ENCODE data around the gene SLC17A1. TPM values are rescaled to one million over a fixed set of nuclear protein-coding genes. Genes with fewer than 3 reads are reported as not detected.

SLC17A1 gene
- total and polyA plus RNA-seq, 2 donors (not counting 3 experiments of a cell fraction or from before 2014, with no cell fraction given), result not detected

DNA sequence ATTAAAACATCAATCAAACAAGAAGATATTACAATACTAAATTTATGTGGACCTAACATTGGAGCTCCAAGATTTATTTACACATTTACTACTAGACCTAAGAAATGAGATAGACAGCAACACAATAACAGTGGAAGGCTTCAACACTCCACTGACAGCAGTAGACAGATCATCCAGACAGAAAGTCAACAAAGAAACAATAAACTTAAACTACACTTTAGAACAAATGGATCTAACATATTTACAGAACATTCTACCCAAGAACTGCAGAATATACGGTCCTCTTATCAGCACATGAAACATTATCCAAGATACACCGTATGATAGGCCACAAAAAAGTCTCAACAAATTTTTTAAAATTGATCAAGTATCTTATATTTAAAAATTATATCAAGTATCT, 27.0 kb downstream of the SLC17A1 start:
- dilution Hi-C loops (cut with MboI; ENCODE audit: extremely low pct_ligation_motif_present, low sequenced_read_pairs), result no loop called here
- Histone ChIP-seq H3K9me1 (replicated peaks; ENCODE audit: control insufficient read depth, extremely low read depth, insufficient read depth, low read length) (no peaks in the 10 kb centered on the region), H3K79me2 (ENCODE audit: control insufficient read depth, insufficient read depth, low read length) (no peaks in the 10 kb centered on the region), H4K20me1 (replicated peaks; ENCODE audit: control insufficient read depth, extremely low read depth, insufficient read depth, low read length) (no peaks in the 10 kb centered on the region), H3K9ac (replicated peaks; ENCODE audit: extremely low read depth, insufficient read depth, low read length) (no peak overlapping the region), H3K4me3 (replicated peaks in 1 of 3; ENCODE audit: insufficient read depth in 1 of 3, low read depth in 1 of 3, low read length in 3 of 3) (no peak overlapping the region), H3K4me1 (ENCODE audit: control insufficient read depth, extremely low read depth, insufficient read depth, low read length) (no peaks in the 10 kb centered on the region), H3K9me3 (replicated peaks; ENCODE audit: control insufficient read depth, insufficient read depth, low read length) (no peaks in the 10 kb centered on the region), H3K36me3 (ENCODE audit: control insufficient read depth in 2 of 2, extremely low read depth in 1 of 2, insufficient read depth in 2 of 2, low read length in 2 of 2) (no peaks in the 10 kb centered on the region), H3K4me2 (ENCODE audit: insufficient read depth, low read length) (no peak overlapping the region), H2AFZ (ENCODE audit: low read depth, low read length) (no peak overlapping the region), H3K27ac (ENCODE audit: insufficient read depth, low read depth, low read length) (no peak overlapping the region), H3K27me3 (ENCODE audit: control insufficient read depth in 2 of 2, insufficient read depth in 2 of 2, low read length in 2 of 2) (peaks cover 0 to 2% of the 10 kb centered on the region in 2 experiments)
- intact Hi-C loops (cut with micrococcal nuclease), result no loop called here
- POLR2A ChIA-PET, result no interaction called here
- no peak for TF ChIP-seq MYC (IDR thresholded peaks at IDR 0.05; ENCODE audit: low read depth, low read length)
- TF ChIP-seq POLR2AphosphoS5 (IDR thresholded peaks at IDR 0.05; ENCODE audit: insufficient read depth, low read depth, low read length), result no peak
- no peak for FAIRE-seq
- DNase-seq (ENCODE audit: low read depth, low spot score), result no peak
- CTCF ChIA-PET, result no interaction called here
- BruUV-seq (replicated peaks), result no TSS peak

GRCh38 chr6:25801436-25801835, 30.4 kb downstream of the SLC17A1 start:
- peaks cover 0 to 2% of the 10 kb centered on the region in 2 experiments for H3K27me3 ChIP-seq (ENCODE audit: control insufficient read depth in 2 of 2, insufficient read depth in 2 of 2, low read length in 2 of 2)
- no peaks in the 10 kb centered on the region for H3K9me3 ChIP-seq (replicated peaks; ENCODE audit: control insufficient read depth, insufficient read depth, low read length)
- no peaks in the 10 kb centered on the region for H3K9me1 ChIP-seq (replicated peaks; ENCODE audit: control insufficient read depth, extremely low read depth, insufficient read depth, low read length)
- no peak overlapping the region for H3K4me3 ChIP-seq (replicated peaks in 1 of 3; ENCODE audit: insufficient read depth in 1 of 3, low read depth in 1 of 3, low read length in 3 of 3)
- no peaks in the 10 kb centered on the region for H3K4me1 ChIP-seq (ENCODE audit: control insufficient read depth, extremely low read depth, insufficient read depth, low read length)
- dilution Hi-C loops (cut with MboI; ENCODE audit: extremely low pct_ligation_motif_present, low sequenced_read_pairs) (no loop called here), intact Hi-C loops (cut with micrococcal nuclease) (no loop called here)
- no TSS peak for BruUV-seq (replicated peaks)
- H3K4me2 ChIP-seq (ENCODE audit: insufficient read depth, low read length), result no peak overlapping the region
- H4K20me1 ChIP-seq (replicated peaks; ENCODE audit: control insufficient read depth, extremely low read depth, insufficient read depth, low read length), result no peaks in the 10 kb centered on the region
- no peaks in the 10 kb centered on the region for H3K79me2 ChIP-seq (ENCODE audit: control insufficient read depth, insufficient read depth, low read length)
- no peak overlapping the region for H3K9ac ChIP-seq (replicated peaks; ENCODE audit: extremely low read depth, insufficient read depth, low read length)
- H2AFZ ChIP-seq (ENCODE audit: low read depth, low read length), result no peak overlapping the region
- CTCF ChIA-PET, result no interaction called here
- DNase-seq (ENCODE audit: low read depth, low spot score) (no peak), FAIRE-seq (no peak)
- no peak for TF ChIP-seq JUN (IDR thresholded peaks at IDR 0.05; ENCODE audit: borderline replicate concordance, insufficient read depth, insufficient read length, low read depth)
- TF ChIP-seq EZH2 (IDR thresholded peaks at IDR 0.05; ENCODE audit: borderline replicate concordance, low read depth, low read length, severe bottlenecking), result no peak
- TF ChIP-seq FOS (IDR thresholded peaks at IDR 0.05; ENCODE audit: borderline replicate concordance, insufficient read depth, low read length), result no peak
- no peak for TF ChIP-seq POLR2A (IDR thresholded peaks at IDR 0.05; ENCODE audit: low read depth, low read length)
- TF ChIP-seq, protein P1, sequence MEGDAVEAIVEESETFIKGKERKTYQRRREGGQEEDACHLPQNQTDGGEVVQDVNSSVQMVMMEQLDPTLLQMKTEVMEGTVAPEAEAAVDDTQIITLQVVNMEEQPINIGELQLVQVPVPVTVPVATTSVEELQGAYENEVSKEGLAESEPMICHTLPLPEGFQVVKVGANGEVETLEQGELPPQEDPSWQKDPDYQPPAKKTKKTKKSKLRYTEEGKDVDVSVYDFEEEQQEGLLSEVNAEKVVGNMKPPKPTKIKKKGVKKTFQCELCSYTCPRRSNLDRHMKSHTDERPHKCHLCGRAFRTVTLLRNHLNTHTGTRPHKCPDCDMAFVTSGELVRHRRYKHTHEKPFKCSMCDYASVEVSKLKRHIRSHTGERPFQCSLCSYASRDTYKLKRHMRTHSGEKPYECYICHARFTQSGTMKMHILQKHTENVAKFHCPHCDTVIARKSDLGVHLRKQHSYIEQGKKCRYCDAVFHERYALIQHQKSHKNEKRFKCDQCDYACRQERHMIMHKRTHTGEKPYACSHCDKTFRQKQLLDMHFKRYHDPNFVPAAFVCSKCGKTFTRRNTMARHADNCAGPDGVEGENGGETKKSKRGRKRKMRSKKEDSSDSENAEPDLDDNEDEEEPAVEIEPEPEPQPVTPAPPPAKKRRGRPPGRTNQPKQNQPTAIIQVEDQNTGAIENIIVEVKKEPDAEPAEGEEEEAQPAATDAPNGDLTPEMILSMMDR (IDR thresholded peaks at IDR 0.05; ENCODE audit: extremely low read depth in 1 of 2, insufficient read depth in 1 of 2, low read depth in 1 of 2, low read length in 2 of 2), result no peak
- no peak for TF ChIP-seq POLR2AphosphoS5 (IDR thresholded peaks at IDR 0.05; ENCODE audit: insufficient read depth, low read depth, low read length)
- TF ChIP-seq GATA2 (IDR thresholded peaks at IDR 0.05; ENCODE audit: insufficient read depth, insufficient read length, low read depth, low read length), result no peak
- TF ChIP-seq, protein P2, sequence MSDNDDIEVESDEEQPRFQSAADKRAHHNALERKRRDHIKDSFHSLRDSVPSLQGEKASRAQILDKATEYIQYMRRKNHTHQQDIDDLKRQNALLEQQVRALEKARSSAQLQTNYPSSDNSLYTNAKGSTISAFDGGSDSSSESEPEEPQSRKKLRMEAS (IDR thresholded peaks at IDR 0.05; ENCODE audit: insufficient read depth, insufficient read length), result no peak
- no peak overlapping the region for H3K27ac ChIP-seq (ENCODE audit: insufficient read depth, low read depth, low read length)
- H3K36me3 ChIP-seq (ENCODE audit: control insufficient read depth in 2 of 2, extremely low read depth in 1 of 2, insufficient read depth in 2 of 2, low read length in 2 of 2), result no peaks in the 10 kb centered on the region
- POLR2A ChIA-PET, result no interaction called here

All from endothelial cell of umbilical vein (primary cell).